Right lobe of liver (tissue), 6 donors: ENCODE results near the gene CHMP3. TPM values are rescaled to one million over a fixed set of nuclear protein-coding genes. Genes with fewer than 3 reads are reported as not detected.

Experiments
- ATAC-seq, 4 donors: fragments of 200-7000 bp; cut with Tn5 transposase; one replicate each; pipeline ENCODE4 v1.9.1; 2020; ENCODE audit warnings: mild to moderate bottlenecking in 4 of 4, moderate library complexity in 4 of 4
- DNase-seq, 3 donors: peaks; one replicate each; pipeline ENCODE4 v3.0.0-alpha.2; 2020
- H3K27ac ChIP-seq, 3 donors: fragments of 200-600 bp; one replicate each; pipeline ENCODE4 v1.8.0; 2022
- H3K27me3 ChIP-seq, 2 donors: fragments of 200-600 bp; one replicate each; pipeline ENCODE4 v1.8.0; 2022
- H3K36me3 ChIP-seq, 4 donors: fragments of 200-600 bp; sonication (generic) in 1 of 4; one replicate each; pipeline versions ENCODE4 v1.5.1 to v1.8.0; 2017 to 2022; ENCODE audit warnings: control low read depth in 1 of 4
- H3K4me1 ChIP-seq, 4 donors: fragments of 200-600 bp; sonication (generic) in 1 of 4; one replicate each; pipeline versions ENCODE4 v1.5.1 to v1.8.0; 2017 to 2022; ENCODE audit warnings: control low read depth in 1 of 4
- H3K4me3 ChIP-seq, 3 donors: fragments of 200-600 bp; one replicate each; pipeline ENCODE4 v1.8.0; 2022
- H3K9me3 ChIP-seq, 4 donors: fragments of 200-600 bp; sonication (generic) in 1 of 4; one replicate each; pipeline versions ENCODE4 v1.5.1 to v1.8.0; 2017 to 2022; ENCODE audit warnings: control low read depth in 1 of 4
- POLR2A ChIP-seq: fragments of 450-650 bp; IDR thresholded peaks from one replicate; pipeline ENCODE4 v1.6.1; 2017; ENCODE audit warnings: antibody characterized with exemption, mild to moderate bottlenecking
- WGBS: methylation state at CpG from one replicate; pipeline ENCODE4 v1.1.6; 2018; ENCODE audit warnings: low coverage, low lambda C conversion rate; ENCODE audit not compliant: insufficient coverage; ENCODE audit errors: missing lambda C conversion rate; 5-methylcytosine and 5-hydroxymethylcytosine counted together
- intact Hi-C, 2 donors: fragments of 100-400 bp; cut with DNase I; formaldehyde crosslinking; loops; one replicate each; pipeline versions ENCODE4 v1.11.2 to v1.14.1; 2022
- total RNA-seq, 6 experiments: library from RNA; depleted of rRNA in 2 of 6; stranded (reverse); fragments of >200 nt in 2 of 6; fragmentation: NEBNext Ultra II Directional in 3 of 6; extraction: Animal tissue kit (Norgen Biotek cat#: 25700) in 3 of 6; gene quantifications; one replicate each; pipeline versions ENCODE4 v1.1.0 to v1.2.4, GENCODE V29; 2016 to 2023
- TF ChIP-seq, protein P1 (sequence below), 4 donors: fragments of 200-600 bp in 3 of 4; fragments of 450-650 bp in 1 of 4; IDR thresholded peaks; one replicate each; pipeline versions ENCODE4 v1.5.1 to v1.8.0; 2016 to 2022; ENCODE audit warnings: antibody characterized with exemption in 4 of 4, mild to moderate bottlenecking in 2 of 4
- donor health status: DM: no; HTN: yes; CAD: no.
- donor health status: DM: no; HTN: no; CAD: no.
- donor health status: DM: no; HTN: no; CAD: no.
- donor health status: DM: no; HTN: yes; CAD: no.
- donor health status: DM: no; HTN: yes; CAD: no.

Gene CHMP3
- total RNA-seq, 6 experiments from 2014 or later, result 16.2 to 29.3 (median 24.4) TPM

DNA sequence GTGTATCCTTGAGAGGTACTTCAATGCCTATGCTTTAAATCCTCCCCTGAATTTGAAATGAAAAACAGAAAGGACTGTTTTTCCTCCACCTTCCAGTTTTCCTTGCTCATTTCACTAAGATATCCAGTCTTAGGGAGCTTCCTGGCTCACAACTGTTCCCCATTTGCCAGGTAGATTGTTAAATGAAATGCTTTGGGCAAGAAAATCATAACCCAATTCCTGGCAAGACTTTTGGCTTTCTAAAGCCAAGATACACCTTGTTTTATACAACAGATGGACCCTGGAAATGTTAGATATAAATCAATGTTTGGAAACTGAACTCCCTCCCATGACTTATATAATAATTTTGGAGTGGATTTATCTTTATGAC, 3.6 kb upstream of the CHMP3 start:
- TF ChIP-seq, protein P1, sequence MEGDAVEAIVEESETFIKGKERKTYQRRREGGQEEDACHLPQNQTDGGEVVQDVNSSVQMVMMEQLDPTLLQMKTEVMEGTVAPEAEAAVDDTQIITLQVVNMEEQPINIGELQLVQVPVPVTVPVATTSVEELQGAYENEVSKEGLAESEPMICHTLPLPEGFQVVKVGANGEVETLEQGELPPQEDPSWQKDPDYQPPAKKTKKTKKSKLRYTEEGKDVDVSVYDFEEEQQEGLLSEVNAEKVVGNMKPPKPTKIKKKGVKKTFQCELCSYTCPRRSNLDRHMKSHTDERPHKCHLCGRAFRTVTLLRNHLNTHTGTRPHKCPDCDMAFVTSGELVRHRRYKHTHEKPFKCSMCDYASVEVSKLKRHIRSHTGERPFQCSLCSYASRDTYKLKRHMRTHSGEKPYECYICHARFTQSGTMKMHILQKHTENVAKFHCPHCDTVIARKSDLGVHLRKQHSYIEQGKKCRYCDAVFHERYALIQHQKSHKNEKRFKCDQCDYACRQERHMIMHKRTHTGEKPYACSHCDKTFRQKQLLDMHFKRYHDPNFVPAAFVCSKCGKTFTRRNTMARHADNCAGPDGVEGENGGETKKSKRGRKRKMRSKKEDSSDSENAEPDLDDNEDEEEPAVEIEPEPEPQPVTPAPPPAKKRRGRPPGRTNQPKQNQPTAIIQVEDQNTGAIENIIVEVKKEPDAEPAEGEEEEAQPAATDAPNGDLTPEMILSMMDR (IDR thresholded peaks at IDR 0.05), result no peak
- TF ChIP-seq POLR2A, result no peak
- Histone ChIP-seq H3K9me3 (no peaks in the 10 kb centered on the region), H3K27ac (no peak overlapping the region), H3K4me1 (peaks cover 0 to 8% (median 3%) of the 10 kb centered on the region in 4 donors), H3K36me3 (no peaks in the 10 kb centered on the region), H3K4me3 (no peak overlapping the region), H3K27me3 (no peaks in the 10 kb centered on the region)
- DNase-seq (no peak), ATAC-seq (no peak)
- intact Hi-C loops, result no loop called here

DNA sequence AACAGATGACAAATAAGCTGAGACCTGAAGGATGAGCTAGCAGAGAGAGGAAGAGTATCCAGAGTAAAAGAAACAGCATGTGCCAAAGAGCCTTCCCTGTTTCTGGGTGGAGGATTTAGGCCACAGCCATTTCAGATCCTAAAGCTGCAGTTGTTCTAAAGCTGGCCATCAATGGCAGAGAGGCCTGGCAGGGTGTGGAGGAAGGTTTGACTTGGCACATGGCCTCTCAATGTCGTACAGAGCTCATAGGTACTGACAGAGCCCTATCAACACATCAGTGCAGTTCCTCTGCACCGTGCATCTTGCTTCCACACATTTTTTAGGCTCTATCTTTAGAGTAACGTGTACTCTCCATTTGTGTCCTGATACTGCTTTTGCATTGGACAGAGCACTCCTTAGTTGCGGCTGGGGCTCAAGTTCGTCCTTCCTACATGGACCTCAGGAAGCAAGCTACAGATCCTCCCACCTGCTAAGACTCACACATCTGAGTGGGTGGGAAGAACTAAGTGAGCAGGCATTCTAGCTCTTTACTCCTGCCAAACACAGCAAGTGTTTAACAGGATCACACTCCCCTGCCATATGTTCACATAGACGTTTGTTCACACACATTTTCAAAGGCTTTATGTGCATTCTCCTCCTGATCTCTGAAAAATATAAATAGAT, 3.0 kb upstream of the CHMP3 start:
- no peaks in the 10 kb centered on the region for H3K9me3 ChIP-seq
- TF ChIP-seq, protein P1 (IDR thresholded peaks at IDR 0.05), result no peak
- no peak for TF ChIP-seq POLR2A
- ATAC-seq (no peak), DNase-seq (no peak)
- no peaks in the 10 kb centered on the region for H3K27me3 ChIP-seq
- H3K4me3 ChIP-seq, result no peak overlapping the region
- WGBS, result 73% methylated on average over 5 of the region's 6 CpGs
- H3K36me3 ChIP-seq, result no peaks in the 10 kb centered on the region
- H3K4me1 ChIP-seq, result peaks cover 0 to 13% (median 4%) of the 10 kb centered on the region in 4 donors
- intact Hi-C loops, result no loop called here
- H3K27ac ChIP-seq, result no peak overlapping the region

- no peak for TF ChIP-seq POLR2A
- TF ChIP-seq, protein P1 (IDR thresholded peaks at IDR 0.05), result no peak
- DNase-seq, result no peak
- Histone ChIP-seq H3K27ac (peak overlapping the region; percentile 99), H3K9me3 (no peaks in the 10 kb centered on the region), H3K27me3 (no peaks in the 10 kb centered on the region), H3K4me3 (peak overlapping the region; percentile 68 to 80 (median 71)), H3K4me1 (peaks cover 0 to 16% (median 4%) of the 10 kb centered on the region in 4 donors), H3K36me3 (no peaks in the 10 kb centered on the region)
- 60% methylated on average over 10 of the region's 13 CpGs for WGBS
- no peak for ATAC-seq
- intact Hi-C loops, result no loop called here
Measured at GRCh38 chr2:86563650-86564061, 413 bp upstream of the CHMP3 start.

- Histone ChIP-seq H3K4me1 (peaks cover 0 to 16% (median 4%) of the 10 kb centered on the region in 4 donors), H3K27me3 (no peaks in the 10 kb centered on the region), H3K9me3 (no peaks in the 10 kb centered on the region), H3K27ac (peak overlapping the region; percentile 99), H3K4me3 (peak overlapping the region; percentile 68 to 80 (median 71)), H3K36me3 (no peaks in the 10 kb centered on the region)
- intact Hi-C loops, result no loop called here
- DNase-seq (no peak), ATAC-seq (no peak)
- WGBS, result 0% methylated on average over 8 of the region's 16 CpGs
- TF ChIP-seq, protein P1 (IDR thresholded peaks at IDR 0.05), result no peak
Measured at GRCh38 chr2:86562485-86562921, 740 bp downstream of the CHMP3 start.
